HG03139 (cell line): ENCODE measurements around the gene SORCS3.
A peak's percentile ranks its signal among the peaks of the same experiment; 100 is the strongest.

Experiments used
- ATAC-seq: cut with Tn5 transposase; IDR thresholded peaks from one replicate; pipeline ENCODE4 v1.9.1; 2021; ENCODE audit not compliant: unreplicated experiment

SORCS3 gene

GRCh38 chr10:104908581-104908980, 267.5 kb downstream of the SORCS3 start:
- ATAC-seq = no peak

GRCh38 chr10:104910712-104911111, 269.6 kb downstream of the SORCS3 start:
- no peak for ATAC-seq

- ATAC-seq = no peak
Measured at GRCh38 chr10:104913390-104913789, 272.3 kb downstream of the SORCS3 start.

DNA sequence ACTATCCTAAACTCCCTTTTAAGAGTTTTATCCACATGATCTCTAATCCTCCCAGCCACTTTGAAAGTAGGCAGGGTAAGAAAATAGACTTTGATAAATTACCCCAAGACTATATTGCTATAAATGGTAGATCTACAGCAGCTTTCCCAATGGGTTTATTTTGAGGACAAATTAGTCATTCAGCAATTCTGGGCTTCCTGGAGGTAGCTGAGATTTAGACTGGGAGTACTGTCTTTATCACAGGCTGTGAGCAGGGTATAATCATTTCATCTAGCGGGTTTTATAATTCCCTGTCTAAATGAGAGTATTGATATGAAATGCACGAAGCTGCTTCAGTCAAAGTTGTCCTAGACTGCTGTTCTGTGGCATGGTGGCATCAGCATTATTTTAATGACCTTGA, 279.4 kb downstream of the SORCS3 start:
- no peak for ATAC-seq

- ATAC-seq = no peak
Measured at GRCh38 chr10:104921763-104922162, 280.7 kb downstream of the SORCS3 start.

DNA sequence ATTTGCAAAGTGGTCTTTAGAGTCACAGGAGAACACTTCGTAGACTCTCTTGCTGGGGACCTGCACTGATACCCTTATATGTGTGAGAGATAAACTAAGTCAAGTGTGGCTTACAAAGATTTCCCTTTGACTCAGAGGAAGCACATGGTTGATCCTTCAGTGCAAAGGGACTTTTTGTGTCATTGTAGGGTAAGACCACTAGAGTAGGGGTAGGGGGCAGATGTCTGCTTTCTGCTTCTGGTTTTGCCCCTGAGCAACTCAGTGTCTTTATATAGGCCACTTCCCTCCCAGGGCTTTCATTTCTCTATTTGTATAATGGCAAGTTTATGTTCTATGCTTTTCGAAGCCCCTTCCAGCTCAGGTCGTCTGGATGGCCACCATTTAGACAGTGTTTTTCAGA, 281.7 kb downstream of the SORCS3 start:
- ATAC-seq = no peak

DNA sequence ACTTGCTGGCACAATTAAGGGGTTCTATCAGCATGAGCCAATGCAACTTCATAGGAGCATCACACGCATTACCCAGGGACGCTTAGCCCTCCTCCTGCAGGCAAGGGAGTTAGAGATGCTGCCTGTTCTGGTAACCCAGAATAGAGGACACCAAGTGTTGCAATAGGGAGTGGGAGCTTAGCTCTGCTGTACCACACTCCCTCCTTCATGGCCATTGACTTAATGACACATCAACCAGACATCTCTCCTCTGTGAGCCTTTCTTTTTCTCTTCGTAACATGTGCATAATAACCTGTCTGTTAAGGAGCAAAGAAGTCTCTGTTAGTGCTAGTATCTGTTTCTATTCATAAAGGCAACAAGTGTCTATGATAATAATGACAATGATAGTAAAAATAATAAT, 282.4 kb downstream of the SORCS3 start:
- no peak for ATAC-seq

DNA sequence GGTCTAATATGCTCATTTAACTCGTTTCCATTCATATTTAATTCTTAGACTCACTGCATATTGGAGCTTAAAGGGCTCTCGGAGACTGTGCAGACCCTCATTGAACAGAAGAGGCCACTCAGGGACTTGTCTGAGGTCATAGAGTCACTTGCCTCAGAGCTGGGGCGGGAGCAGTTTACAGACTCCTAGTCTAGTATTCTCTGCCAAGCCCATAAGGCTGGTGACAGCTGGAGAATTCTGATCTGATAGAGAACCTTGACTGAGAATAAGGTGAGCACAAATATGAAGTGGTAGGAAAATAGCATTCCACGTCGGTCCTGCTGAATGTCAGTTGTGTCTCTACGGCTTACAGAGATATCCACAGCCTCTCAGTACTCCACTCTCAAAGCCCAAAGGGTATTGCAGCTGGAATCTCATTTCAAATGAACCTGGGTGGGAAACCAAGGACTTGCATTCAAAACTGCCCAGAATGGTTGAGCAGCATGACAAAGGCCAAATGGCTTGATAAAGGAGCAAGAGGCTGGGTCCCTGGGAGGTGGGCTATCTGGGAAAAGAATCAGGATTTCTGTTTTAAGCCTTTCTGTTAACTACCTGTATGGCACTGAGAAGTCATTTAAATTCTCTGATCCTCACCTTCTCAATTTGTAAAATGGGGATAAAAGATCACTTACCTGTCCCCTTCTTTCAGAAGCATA, 283.2 kb downstream of the SORCS3 start:
- ATAC-seq = no peak

DNA sequence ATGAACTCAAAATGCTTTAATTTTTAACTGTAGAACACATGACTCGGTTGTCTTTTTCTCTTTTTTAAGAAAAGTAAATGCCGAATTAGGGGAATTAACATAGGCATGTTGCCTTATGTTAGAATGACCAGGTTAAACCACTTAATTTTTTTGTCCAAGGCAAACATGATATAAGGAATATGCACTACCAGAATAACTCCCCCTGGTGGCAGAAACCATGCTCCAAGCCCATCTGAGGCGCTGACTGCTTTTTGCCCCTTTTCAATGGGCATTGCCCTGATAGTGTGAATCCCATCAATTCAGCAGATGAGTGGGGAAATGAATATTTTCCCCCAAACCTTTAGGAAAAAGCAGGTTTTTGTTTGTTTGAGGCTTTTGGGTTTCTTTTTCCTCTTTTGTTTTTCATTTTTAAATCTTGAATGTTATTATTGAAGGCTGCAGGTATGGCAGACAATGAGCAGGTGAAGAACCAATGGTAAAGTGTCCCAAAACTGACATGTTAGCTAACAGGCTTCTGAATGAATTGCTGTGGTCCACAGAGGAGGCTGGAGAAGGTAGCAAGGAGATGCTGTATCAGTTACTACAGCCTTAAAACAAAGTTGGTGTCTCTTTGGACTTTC, 284.3 kb downstream of the SORCS3 start:
- ATAC-seq = peak; percentile 52

DNA sequence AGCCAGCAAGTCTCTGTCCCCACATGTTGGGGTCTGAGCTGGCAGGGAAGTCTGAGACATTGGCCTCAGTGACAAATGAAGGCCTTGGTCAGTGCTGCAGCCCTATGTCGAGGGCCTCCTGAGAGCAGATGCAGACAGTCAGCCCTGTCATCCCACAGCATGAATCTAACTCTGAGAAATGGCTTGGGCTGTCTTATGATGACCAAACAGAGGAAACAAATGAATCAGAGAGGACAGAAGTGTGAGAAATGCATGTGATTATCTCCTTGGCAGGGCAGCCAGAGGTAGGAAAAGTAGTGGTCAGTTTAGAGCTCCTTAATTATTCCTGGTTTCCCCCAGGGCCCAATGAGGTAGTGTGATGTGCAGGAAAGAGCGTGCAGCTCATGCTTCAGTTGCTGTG, 287.6 kb downstream of the SORCS3 start:
- ATAC-seq = no peak

DNA sequence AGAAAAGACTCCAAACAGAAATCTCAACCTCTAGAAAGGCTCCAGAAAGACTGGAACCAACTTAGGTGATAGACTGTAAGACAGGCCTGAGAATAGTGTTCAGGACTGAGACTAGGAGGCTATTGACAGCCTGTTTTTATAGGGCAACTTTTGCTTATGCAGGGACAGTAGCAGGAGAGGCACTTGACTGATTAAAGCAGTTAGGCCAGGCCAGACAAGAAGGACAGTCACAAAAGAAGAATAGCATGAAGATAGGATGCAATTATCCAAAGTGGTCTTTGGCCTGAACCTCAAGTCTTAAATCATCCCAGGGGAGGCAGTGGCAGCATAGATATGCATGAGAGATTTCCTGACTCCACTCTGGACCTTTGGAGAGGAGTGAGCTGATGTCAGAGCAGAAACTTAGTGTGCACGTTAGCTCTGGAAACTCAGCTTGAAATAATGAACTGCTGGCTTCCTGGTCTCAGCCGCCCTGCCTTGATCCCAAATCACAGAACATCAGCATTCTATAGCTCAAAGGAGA, 290.6 kb downstream of the SORCS3 start:
- ATAC-seq = no peak

- ATAC-seq = no peak
Measured at GRCh38 chr10:104935656-104936055, 294.6 kb downstream of the SORCS3 start.

- ATAC-seq = no peak
Measured at GRCh38 chr10:104937567-104937966, 296.5 kb downstream of the SORCS3 start.

GRCh38 chr10:104938031-104938430, 296.9 kb downstream of the SORCS3 start:
- no peak for ATAC-seq

DNA sequence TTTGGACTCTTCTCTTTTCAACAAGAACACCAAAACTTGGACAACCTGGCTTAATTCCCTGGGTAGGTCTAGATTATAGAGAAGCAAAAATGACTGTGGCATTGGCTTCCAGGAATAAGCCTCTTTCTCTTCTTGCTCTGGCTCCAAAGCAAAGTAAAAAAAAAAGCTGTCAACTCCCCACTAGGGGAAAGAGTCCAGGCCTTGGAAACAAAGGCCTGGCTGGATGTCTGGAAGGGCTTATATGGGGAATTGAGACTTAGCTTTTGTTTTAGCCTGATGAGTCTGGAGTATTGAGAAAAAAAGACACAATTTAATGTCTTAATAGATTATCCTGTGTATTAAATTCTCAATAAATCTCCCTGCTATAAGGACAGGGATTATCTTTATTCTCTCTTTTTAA, 300.6 kb downstream of the SORCS3 start:
- no peak for ATAC-seq

- no peak for ATAC-seq
Measured at GRCh38 chr10:104947314-104947713, 306.2 kb downstream of the SORCS3 start.

GRCh38 chr10:104957178-104957841, 316.2 kb downstream of the SORCS3 start:
- no peak for ATAC-seq

DNA sequence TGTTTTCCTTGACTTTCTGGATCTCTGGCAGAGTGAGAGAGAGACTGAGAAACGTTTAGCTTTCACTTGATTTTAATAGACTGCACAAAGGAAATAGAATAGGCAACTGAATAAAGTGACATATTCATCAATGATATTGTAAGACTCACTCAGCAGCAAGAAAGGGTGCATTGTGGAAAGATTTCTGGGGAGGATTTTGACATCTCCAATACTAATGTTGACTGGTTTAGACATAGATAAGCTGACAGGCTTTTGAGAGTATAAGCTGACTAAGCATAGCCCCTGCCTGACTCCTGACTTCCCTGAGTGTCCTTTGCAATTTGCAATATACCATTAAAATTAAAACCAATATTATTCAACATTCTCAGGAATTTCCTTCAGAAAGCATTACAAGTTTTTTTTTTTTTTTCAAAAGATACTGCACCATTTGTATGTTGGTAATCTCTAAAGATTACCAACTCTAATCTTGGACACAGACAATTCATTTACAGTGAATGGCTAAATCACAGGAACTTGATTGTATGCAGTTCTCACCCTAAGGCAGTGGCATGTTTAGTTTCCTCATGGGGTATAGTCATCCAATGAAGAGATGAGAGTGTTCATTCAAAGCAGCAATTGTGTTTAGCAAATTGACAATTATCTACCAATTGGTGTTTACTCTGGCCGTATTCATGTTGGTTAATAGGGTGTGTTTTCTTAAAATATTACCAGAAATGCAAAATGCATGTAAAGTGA, 325.6 kb downstream of the SORCS3 start:
- no peak for ATAC-seq

- no peak for ATAC-seq
Measured at GRCh38 chr10:104980368-104980767, 339.3 kb downstream of the SORCS3 start.

GRCh38 chr10:104981995-104982394, 340.9 kb downstream of the SORCS3 start:
- ATAC-seq = no peak

GRCh38 chr10:104988686-104989085, 347.6 kb downstream of the SORCS3 start:
- ATAC-seq = no peak
